ENCODE results near the gene FBXO17.

DNA sequence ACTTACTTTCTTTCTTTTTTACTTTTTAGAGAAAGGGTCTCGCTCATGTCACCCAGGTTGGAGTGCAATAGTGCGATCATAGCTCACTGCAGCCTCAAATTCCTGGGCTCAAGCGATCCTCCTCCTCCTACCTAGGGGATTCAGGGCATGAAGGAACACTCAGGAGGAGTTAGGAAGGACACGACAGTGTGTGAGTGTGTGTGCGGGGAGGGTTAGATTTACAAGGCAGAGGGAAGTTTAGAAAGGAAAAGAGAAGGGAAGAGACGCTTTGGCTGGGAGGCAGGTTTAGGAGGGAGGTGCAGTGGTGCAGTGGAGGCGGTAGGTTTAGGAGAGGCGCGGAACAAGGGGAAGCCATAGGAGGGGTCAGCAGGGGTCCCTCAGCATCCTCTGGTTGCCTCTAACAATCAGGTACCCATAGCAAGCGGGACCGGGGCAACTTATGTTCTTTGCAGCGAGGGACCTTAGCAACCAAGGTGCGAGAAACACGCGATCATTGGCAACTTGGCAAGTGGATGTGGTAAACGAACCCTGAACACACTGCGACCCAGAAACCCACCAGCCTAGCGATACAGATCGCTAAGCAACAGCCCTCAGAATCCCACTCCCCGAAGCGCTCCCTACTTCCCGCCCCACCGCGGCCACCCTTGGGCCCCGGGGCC lies 76.6 kb downstream of the FBXO17 start:
- TF ChIP-seq, protein P1, sequence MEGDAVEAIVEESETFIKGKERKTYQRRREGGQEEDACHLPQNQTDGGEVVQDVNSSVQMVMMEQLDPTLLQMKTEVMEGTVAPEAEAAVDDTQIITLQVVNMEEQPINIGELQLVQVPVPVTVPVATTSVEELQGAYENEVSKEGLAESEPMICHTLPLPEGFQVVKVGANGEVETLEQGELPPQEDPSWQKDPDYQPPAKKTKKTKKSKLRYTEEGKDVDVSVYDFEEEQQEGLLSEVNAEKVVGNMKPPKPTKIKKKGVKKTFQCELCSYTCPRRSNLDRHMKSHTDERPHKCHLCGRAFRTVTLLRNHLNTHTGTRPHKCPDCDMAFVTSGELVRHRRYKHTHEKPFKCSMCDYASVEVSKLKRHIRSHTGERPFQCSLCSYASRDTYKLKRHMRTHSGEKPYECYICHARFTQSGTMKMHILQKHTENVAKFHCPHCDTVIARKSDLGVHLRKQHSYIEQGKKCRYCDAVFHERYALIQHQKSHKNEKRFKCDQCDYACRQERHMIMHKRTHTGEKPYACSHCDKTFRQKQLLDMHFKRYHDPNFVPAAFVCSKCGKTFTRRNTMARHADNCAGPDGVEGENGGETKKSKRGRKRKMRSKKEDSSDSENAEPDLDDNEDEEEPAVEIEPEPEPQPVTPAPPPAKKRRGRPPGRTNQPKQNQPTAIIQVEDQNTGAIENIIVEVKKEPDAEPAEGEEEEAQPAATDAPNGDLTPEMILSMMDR (IDR thresholded peaks at IDR 0.05), result no peak
- TF ChIP-seq TEAD4 (CRISPR knock-in tag; IDR thresholded peaks at IDR 0.05), result no peak
- TF ChIP-seq, protein P2, sequence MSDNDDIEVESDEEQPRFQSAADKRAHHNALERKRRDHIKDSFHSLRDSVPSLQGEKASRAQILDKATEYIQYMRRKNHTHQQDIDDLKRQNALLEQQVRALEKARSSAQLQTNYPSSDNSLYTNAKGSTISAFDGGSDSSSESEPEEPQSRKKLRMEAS (CRISPR knock-in tag; IDR thresholded peaks at IDR 0.05), result no peak

All from WTC11 (cell line).